HepG2 (cell line): ENCODE measurements around the gene IDS.

Experiments used
- CREM ChIP-seq, 2 experiments: sonication (generic) in 1 of 2; formaldehyde crosslinking in 1 of 2; IDR thresholded peaks; 2 replicates each; pipeline versions ENCODE4 v1.4.0 to v1.6.1; 2016 to 2020; ENCODE audit warnings: antibody characterized with exemption in 1 of 2, mild to moderate bottlenecking in 1 of 2, missing genetic modification reagents in 1 of 2
- CTCF ChIP-seq: sonication (generic); formaldehyde crosslinking; IDR thresholded peaks from 2 replicates; pipeline ENCODE4 v1.5.0; 2020; ENCODE audit warnings: mild to moderate bottlenecking, missing genetic modification reagents, moderate library complexity
- ELF1 ChIP-seq: sonication (generic); formaldehyde crosslinking; IDR thresholded peaks from 2 replicates; pipeline ENCODE4 v1.4.0; 2020; ENCODE audit warnings: missing genetic modification reagents
- EZH2 ChIP-seq: conservative IDR thresholded peaks from 2 replicates; pipeline ENCODE4 v1.6.1; 2012; ENCODE audit warnings: mild to moderate bottlenecking, low read depth, low read length, moderate library complexity
- FLYWCH1 ChIP-seq: sonication (generic); formaldehyde crosslinking; IDR thresholded peaks from 2 replicates; pipeline ENCODE4 v1.8.1; 2023; ENCODE audit warnings: mild to moderate bottlenecking, missing genetic modification reagents
- HNRNPH1 ChIP-seq: fragments of 200-400 bp; formaldehyde crosslinking; optimal IDR thresholded peaks from 2 replicates; pipeline ENCODE3; 2017; ENCODE audit warnings: mild to moderate bottlenecking, low read depth, low read length
- NFE2L1 ChIP-seq: sonication (generic); formaldehyde crosslinking; IDR thresholded peaks from 2 replicates; pipeline ENCODE4 v1.4.0; 2020; ENCODE audit warnings: missing genetic modification reagents, mild to moderate bottlenecking, borderline replicate concordance
- PLRG1 ChIP-seq: fragments of 450-650 bp; conservative IDR thresholded peaks from 2 replicates; pipeline ENCODE4 v1.6.1; 2016
- SMAD3 ChIP-seq: sonication (generic); formaldehyde crosslinking; IDR thresholded peaks from 2 replicates; pipeline ENCODE4 v1.4.0; 2020; ENCODE audit warnings: missing genetic modification reagents
- SP2 ChIP-seq: sonication (generic); formaldehyde crosslinking; IDR thresholded peaks from 2 replicates; pipeline ENCODE4 v1.5.1; 2020; ENCODE audit warnings: mild to moderate bottlenecking, missing genetic modification reagents
- ZNF687 ChIP-seq: sonication (generic); formaldehyde crosslinking; IDR thresholded peaks from 2 replicates; pipeline ENCODE4 v1.5.1; 2020; ENCODE audit warnings: mild to moderate bottlenecking, missing genetic modification reagents, moderate library complexity
- ZSCAN5A ChIP-seq: sonication (generic); formaldehyde crosslinking; IDR thresholded peaks from 2 replicates; pipeline ENCODE4 v1.8.0; 2022; ENCODE audit warnings: mild to moderate bottlenecking, missing genetic modification reagents, borderline replicate concordance

GRCh38 chrX:149540131-149540620 is 35.1 kb upstream of the IDS start:
- TF ChIP-seq FLYWCH1 (CRISPR knock-in tag) (no peak), PLRG1 (no peak), SMAD3 (no peak), CTCF (no peak), ELF1 (no peak), ZNF687 (CRISPR knock-in tag) (no peak), EZH2 (no peak), NFE2L1 (CRISPR knock-in tag) (no peak), ZSCAN5A (no peak), HNRNPH1 (no peak), SP2 (CRISPR knock-in tag) (no peak), CREM (IDR thresholded peaks at IDR 0.05) (no peak), CREM (CRISPR knock-in tag; IDR thresholded peaks at IDR 0.05) (no peak)
